ENCODE data around the gene GALM.
"Not testable (repeated sequence)": the region's sequence is repeated elsewhere in the genome, so short reads cannot be mapped to it uniquely, and the experiment has no call there.

The GALM gene

GRCh38 chr2:38642373-38643017, 23.4 kb upstream of the GALM start:
- H3K27ac Mint-ChIP-seq; H3K27me3 Mint-ChIP-seq; H3K36me3 Mint-ChIP-seq; H3K4me3 Mint-ChIP-seq; H3K9me3 Mint-ChIP-seq (ENCODE audit: low read depth): not testable (repeated sequence)
- peaks cover 13% of the 10 kb centered on the region for H3K4me1 Mint-ChIP-seq (ENCODE audit: low read depth)

- Mint-ChIP-seq H3K27me3 (no peaks in the 10 kb centered on the region), H3K4me3 (no peak overlapping the region), H3K9me3 (ENCODE audit: low read depth) (no peaks in the 10 kb centered on the region), H3K27ac (peak overlapping the region; percentile 74), H3K4me1 (ENCODE audit: low read depth) (peaks cover 18% of the 10 kb centered on the region), H3K36me3 (peaks cover 2% of the 10 kb centered on the region)
Measured at GRCh38 chr2:38643021-38643671, 22.8 kb upstream of the GALM start.

- H3K27me3 Mint-ChIP-seq; H3K36me3 Mint-ChIP-seq; H3K9me3 Mint-ChIP-seq (ENCODE audit: low read depth): not testable (repeated sequence)
- peaks cover 17% of the 10 kb centered on the region for H3K4me1 Mint-ChIP-seq (ENCODE audit: low read depth)
- peak overlapping the region; percentile 74 for H3K27ac Mint-ChIP-seq
- H3K4me3 Mint-ChIP-seq = peak overlapping the region; percentile 25
Measured at GRCh38 chr2:38643683-38644511, 22.0 kb upstream of the GALM start.

- Mint-ChIP-seq H3K4me3 (no peak overlapping the region), H3K36me3 (peaks cover 2% of the 10 kb centered on the region), H3K9me3 (ENCODE audit: low read depth) (no peaks in the 10 kb centered on the region), H3K27me3 (no peaks in the 10 kb centered on the region), H3K27ac (no peak overlapping the region), H3K4me1 (ENCODE audit: low read depth) (peaks cover 28% of the 10 kb centered on the region)
Measured at GRCh38 chr2:38648107-38648761, 17.7 kb upstream of the GALM start.

GRCh38 chr2:38649176-38649728, 16.7 kb upstream of the GALM start:
- Mint-ChIP-seq H3K27me3 (no peaks in the 10 kb centered on the region), H3K4me3 (no peak overlapping the region), H3K9me3 (ENCODE audit: low read depth) (no peaks in the 10 kb centered on the region), H3K36me3 (no peaks in the 10 kb centered on the region), H3K4me1 (ENCODE audit: low read depth) (peaks cover 34% of the 10 kb centered on the region), H3K27ac (no peak overlapping the region)

- Mint-ChIP-seq H3K27me3 (no peaks in the 10 kb centered on the region), H3K9me3 (ENCODE audit: low read depth) (no peaks in the 10 kb centered on the region), H3K36me3 (no peaks in the 10 kb centered on the region), H3K27ac (no peak overlapping the region), H3K4me3 (no peak overlapping the region), H3K4me1 (ENCODE audit: low read depth) (peaks cover 38% of the 10 kb centered on the region)
Measured at GRCh38 chr2:38650012-38650411, 15.9 kb upstream of the GALM start.

DNA sequence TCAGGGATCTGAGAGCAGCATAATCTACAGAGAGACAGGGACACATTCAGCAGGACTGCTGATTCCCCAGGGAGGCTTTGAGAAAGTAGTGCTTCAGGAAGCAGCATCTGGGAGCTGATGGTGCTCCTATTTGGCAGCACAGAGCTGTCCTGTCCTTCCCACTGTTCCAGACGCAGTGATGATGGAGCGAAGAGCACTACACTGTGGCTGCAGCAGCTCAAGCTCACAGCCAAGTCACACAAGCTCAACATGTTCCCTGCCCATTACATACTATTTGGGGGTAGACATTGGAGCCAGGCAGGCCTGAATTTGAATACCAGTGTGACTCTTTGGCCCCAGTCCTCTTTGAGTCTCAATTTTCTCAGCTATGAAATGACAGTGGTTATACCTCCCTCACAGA, 15.2 kb upstream of the GALM start:
- no peak overlapping the region for H3K4me3 Mint-ChIP-seq
- H3K9me3 Mint-ChIP-seq (ENCODE audit: low read depth) = no peaks in the 10 kb centered on the region
- peaks cover 41% of the 10 kb centered on the region for H3K4me1 Mint-ChIP-seq (ENCODE audit: low read depth)
- no peaks in the 10 kb centered on the region for H3K36me3 Mint-ChIP-seq
- H3K27ac Mint-ChIP-seq = no peak overlapping the region
- no peaks in the 10 kb centered on the region for H3K27me3 Mint-ChIP-seq

GRCh38 chr2:38652431-38653273, 13.3 kb upstream of the GALM start:
- Mint-ChIP-seq H3K4me1 (ENCODE audit: low read depth) (peaks cover 45% of the 10 kb centered on the region), H3K36me3 (no peaks in the 10 kb centered on the region), H3K4me3 (peak overlapping the region; percentile 68), H3K9me3 (ENCODE audit: low read depth) (no peaks in the 10 kb centered on the region), H3K27me3 (no peaks in the 10 kb centered on the region), H3K27ac (peak overlapping the region; percentile 96)

DNA sequence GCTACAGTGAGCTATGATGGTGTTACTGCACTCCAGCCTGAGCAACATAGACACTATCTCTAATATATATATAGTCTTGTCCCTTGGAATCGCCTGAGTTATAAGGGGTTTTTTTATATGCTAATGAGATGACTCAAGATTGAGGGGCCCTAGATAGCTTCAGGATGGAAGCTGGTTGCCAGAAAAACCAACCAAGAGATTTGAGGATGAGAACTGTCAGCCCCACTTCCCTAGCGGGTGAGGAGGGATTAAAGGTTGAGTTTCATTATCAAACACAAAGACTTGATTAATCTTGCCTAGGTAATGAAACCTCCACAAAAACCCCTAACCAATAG, 12.6 kb upstream of the GALM start:
- peak overlapping the region; percentile 68 for H3K4me3 Mint-ChIP-seq
- peak overlapping the region; percentile 96 for H3K27ac Mint-ChIP-seq
- H3K27me3 Mint-ChIP-seq = no peaks in the 10 kb centered on the region
- H3K36me3 Mint-ChIP-seq = no peaks in the 10 kb centered on the region
- H3K4me1 Mint-ChIP-seq (ENCODE audit: low read depth) = peaks cover 39% of the 10 kb centered on the region
- no peaks in the 10 kb centered on the region for H3K9me3 Mint-ChIP-seq (ENCODE audit: low read depth)

GRCh38 chr2:38653715-38654527, 12.0 kb upstream of the GALM start:
- no peaks in the 10 kb centered on the region for H3K9me3 Mint-ChIP-seq (ENCODE audit: low read depth)
- peaks cover 41% of the 10 kb centered on the region for H3K4me1 Mint-ChIP-seq (ENCODE audit: low read depth)
- H3K27me3 Mint-ChIP-seq = no peaks in the 10 kb centered on the region
- H3K36me3 Mint-ChIP-seq = no peaks in the 10 kb centered on the region
- peak overlapping the region; percentile 68 for H3K4me3 Mint-ChIP-seq
- H3K27ac Mint-ChIP-seq = peak overlapping the region; percentile 96

- Mint-ChIP-seq H3K4me1 (ENCODE audit: low read depth) (peaks cover 45% of the 10 kb centered on the region), H3K36me3 (no peaks in the 10 kb centered on the region), H3K9me3 (ENCODE audit: low read depth) (no peaks in the 10 kb centered on the region), H3K4me3 (peak overlapping the region; percentile 47), H3K27me3 (no peaks in the 10 kb centered on the region), H3K27ac (peak overlapping the region; percentile 96)
Measured at GRCh38 chr2:38654528-38655381, 11.2 kb upstream of the GALM start.

DNA sequence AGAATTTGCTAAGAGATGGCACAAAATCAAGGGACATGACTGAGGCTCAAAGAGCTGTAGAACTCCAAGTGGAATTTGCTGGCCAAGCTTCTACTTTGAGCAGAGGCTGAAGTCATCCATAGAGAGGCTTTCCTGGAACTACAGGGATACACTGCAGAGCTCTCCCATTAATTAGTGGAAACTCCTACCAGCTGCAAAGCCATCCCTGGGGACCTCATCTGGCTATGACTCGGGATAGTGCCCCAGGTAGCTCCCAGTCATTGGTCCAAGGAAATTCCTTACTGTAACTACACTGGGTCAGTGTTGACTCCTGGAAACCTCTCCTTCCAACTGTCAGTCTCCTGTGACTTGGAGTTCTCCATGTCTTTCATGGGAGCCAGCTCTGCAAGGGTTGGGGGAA, 10.5 kb upstream of the GALM start:
- Mint-ChIP-seq H3K27me3 (no peaks in the 10 kb centered on the region), H3K4me3 (no peak overlapping the region), H3K36me3 (no peaks in the 10 kb centered on the region), H3K4me1 (ENCODE audit: low read depth) (peaks cover 42% of the 10 kb centered on the region), H3K9me3 (ENCODE audit: low read depth) (no peaks in the 10 kb centered on the region), H3K27ac (peak overlapping the region; percentile 96)

All from activated naive CD8-positive, alpha-beta T cell (primary cell).